HUES64 (cell line): ENCODE measurements around the gene CPT1A.
A peak's percentile ranks its signal among the peaks of the same experiment; 100 is the strongest.
"Not testable (repeated sequence)": the region's sequence is repeated elsewhere in the genome, so short reads cannot be mapped to it uniquely, and the experiment has no call there.

Source experiments
- H3K27ac ChIP-seq: 2 replicates; pipeline ENCODE4 v1.7.0; 2013; ENCODE audit warnings: low read depth, low read length, inconsistent platforms
- H3K27me3 ChIP-seq: 2 replicates; pipeline ENCODE4 v1.6.1; 2013; ENCODE audit warnings: mild to moderate bottlenecking, low read length; ENCODE audit not compliant: insufficient read depth
- H3K36me3 ChIP-seq: 2 replicates; pipeline ENCODE4 v1.6.1; 2013; ENCODE audit warnings: mild to moderate bottlenecking, low read length; ENCODE audit not compliant: insufficient read depth
- H3K4me1 ChIP-seq: 2 replicates; pipeline ENCODE4 v1.6.1; 2013; ENCODE audit warnings: mild to moderate bottlenecking, low read length, moderate library complexity; ENCODE audit not compliant: insufficient read depth
- H3K4me3 ChIP-seq: 2 replicates; pipeline ENCODE4 v1.5.1; 2013; ENCODE audit warnings: mild to moderate bottlenecking, low read length, moderate library complexity
- H3K9ac ChIP-seq: 2 replicates; pipeline ENCODE4 v1.6.1; 2013; ENCODE audit warnings: mild to moderate bottlenecking, low read depth, low read length
- H3K9me3 ChIP-seq: 2 replicates; pipeline ENCODE4 v1.6.1; 2013; ENCODE audit warnings: low read depth, low read length; ENCODE audit not compliant: insufficient read depth
- WGBS: fragments of 150-250, 120-280 bp; methylation state at CpG from one replicate; pipeline ENCODE4 v1.1.7; 2013; ENCODE audit warnings: missing lambda C conversion rate; 5-methylcytosine and 5-hydroxymethylcytosine counted together

Gene CPT1A

DNA sequence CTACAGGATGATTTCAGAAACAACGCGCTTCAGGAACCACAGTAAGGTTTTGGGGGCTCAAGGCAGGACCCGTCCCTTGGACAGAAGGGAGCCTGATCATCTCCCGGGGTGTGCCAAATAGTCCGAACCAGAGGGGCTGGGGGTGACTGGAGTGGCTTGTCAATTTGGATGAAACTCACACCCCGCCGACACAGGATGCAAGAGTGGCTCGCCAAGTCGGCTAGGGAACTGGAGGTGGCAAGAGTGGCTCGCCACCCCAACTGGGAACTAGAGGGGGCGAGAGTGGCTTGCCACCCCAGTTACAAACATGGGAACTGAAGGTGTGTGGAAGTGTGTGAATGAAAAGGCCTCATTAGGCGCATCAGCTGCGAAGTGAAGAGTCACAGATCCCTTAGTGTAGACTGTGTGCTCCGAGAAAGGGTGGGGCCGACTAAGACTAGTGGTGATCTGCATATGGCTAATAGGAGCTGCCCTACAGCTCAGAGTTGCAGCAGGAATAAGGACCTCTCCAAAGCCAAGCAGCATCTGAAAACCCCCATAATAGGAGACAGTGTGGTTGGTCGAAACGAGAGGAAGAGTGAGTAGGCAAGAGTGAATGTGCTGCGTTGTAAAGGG, 26.6 kb upstream of the CPT1A start:
- no peak overlapping the region for H3K4me3 ChIP-seq
- H3K4me1 ChIP-seq = no peaks in the 10 kb centered on the region; the same call in 1 of the 2 replicates
- no peaks in the 10 kb centered on the region for H3K27me3 ChIP-seq
- H3K9me3 ChIP-seq = no peaks in the 10 kb centered on the region
- H3K27ac ChIP-seq = no peak overlapping the region
- H3K36me3 ChIP-seq = no peaks in the 10 kb centered on the region
- 71% methylated on average over 18 of the region's 18 CpGs for WGBS
- no peak overlapping the region for H3K9ac ChIP-seq

DNA sequence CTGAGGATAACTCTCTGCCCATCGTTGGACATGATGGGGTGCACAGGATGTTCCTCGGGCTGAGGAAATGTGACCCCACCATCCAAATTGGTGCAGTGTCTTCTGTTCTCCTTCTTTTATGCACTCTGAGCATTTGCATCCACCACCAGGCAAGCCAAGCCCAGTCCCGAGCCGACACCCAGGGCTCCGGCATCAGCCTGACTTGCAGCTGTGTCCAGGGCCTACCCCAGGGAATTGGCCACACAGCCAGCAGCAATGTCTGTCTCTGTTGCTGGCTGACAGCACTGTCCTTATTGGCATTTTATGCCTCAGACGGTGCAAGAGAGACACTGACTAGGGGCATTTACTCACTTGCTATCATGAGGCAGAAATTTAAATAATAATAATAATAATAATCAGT, 25.4 kb upstream of the CPT1A start:
- Histone ChIP-seq H3K27ac (no peak overlapping the region), H3K9me3 (no peaks in the 10 kb centered on the region), H3K36me3 (no peaks in the 10 kb centered on the region), H3K9ac (no peak overlapping the region), H3K4me1 (no peaks in the 10 kb centered on the region; the same call in 1 of the 2 replicates), H3K4me3 (no peak overlapping the region), H3K27me3 (no peaks in the 10 kb centered on the region)
- WGBS = 81% methylated on average over 6 of the region's 6 CpGs

DNA sequence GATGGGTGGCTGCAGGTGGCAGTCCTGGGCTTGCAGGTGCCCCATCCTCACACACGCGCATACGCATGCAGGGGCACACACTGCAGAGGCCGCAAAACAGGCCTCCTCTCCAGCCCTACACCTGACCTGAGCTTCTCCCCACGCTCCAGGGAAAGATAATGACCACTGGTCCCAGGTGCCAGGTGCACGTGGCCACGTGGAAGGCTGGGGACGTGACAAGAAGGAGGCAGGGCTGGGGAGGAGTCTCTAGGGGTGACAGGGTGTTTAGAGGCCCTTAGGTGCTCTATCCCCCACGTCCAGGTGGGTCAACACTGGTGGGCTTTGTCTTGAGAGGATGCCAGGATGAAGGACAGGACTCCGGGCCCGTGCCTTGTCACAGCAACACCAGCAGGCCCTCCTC, 23.5 kb upstream of the CPT1A start:
- no peaks in the 10 kb centered on the region for H3K9me3 ChIP-seq
- no peaks in the 10 kb centered on the region for H3K27me3 ChIP-seq
- no peak overlapping the region for H3K9ac ChIP-seq
- H3K4me3 ChIP-seq = no peak overlapping the region
- H3K36me3 ChIP-seq = no peaks in the 10 kb centered on the region
- H3K4me1 ChIP-seq = no peaks in the 10 kb centered on the region; the same call in 1 of the 2 replicates
- 90% methylated on average over 11 of the region's 11 CpGs for whole genome bisulfite sequencing
- no peak overlapping the region for H3K27ac ChIP-seq

DNA sequence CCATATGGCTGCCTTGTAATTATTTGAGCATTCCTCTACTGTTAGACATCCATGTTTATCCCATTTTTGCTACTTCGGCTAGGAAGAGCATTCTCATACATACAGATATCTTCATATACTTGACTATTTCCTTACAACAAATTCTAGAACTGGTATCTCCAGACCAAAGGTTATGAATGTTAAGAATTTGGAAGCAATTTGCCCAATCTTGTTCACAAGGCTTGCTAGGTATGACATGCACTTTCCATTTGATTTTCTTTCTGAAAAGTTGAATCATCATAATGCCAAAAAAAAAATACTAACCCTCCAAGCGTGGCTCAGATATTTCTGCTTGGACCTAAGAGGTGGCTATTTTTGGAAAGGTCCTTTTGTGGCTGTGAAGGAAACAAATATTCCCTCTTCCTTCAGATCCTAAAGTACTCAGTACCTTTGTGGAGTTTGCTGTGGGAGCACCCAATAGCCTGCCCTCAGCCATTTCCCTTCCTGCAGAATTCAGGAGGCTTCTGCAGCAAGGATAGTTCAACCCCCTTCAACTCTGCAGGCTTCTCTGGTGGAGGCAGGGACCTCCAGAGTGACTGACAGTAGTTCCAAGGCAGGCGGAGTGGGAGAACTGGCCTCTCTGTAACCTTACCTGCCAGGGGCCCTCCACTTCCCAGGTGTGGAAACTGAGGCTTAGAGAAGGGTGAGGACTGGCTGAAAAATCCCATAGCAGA, 22.0 kb upstream of the CPT1A start:
- Histone ChIP-seq H3K4me1 (no peaks in the 10 kb centered on the region; the same call in 1 of the 2 replicates), H3K27me3 (no peaks in the 10 kb centered on the region), H3K27ac (no peak overlapping the region), H3K36me3 (no peaks in the 10 kb centered on the region), H3K4me3 (no peak overlapping the region), H3K9me3 (peaks cover 4% of the 10 kb centered on the region; the same call in 1 of the 2 replicates), H3K9ac (no peak overlapping the region)
- 93% methylated on average over 2 of the region's 3 CpGs for WGBS

DNA sequence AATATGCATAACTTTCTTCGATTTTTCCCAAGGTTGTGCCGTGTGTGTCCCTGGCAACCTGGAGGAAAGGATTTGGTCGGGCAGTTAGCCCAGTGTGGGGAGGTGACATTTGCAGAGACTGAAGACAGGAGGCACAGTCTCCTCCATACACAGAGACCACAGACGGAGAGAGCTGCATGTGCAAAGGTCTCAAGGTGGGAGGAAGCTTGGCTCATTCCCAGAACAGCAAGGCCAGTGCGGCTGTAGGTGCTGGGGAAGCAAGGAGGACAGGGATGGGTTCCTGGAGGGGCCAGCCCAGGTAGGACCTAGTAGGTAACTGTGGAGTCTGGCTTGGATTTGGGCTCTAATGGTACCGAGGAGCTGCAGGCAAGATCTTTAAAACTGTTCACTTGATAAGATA, 20.7 kb upstream of the CPT1A start:
- H3K4me1 ChIP-seq = no peaks in the 10 kb centered on the region
- H3K36me3 ChIP-seq = no peaks in the 10 kb centered on the region
- no peak overlapping the region for H3K9ac ChIP-seq
- WGBS = 79% methylated on average over 6 of the region's 6 CpGs
- H3K27me3 ChIP-seq = no peaks in the 10 kb centered on the region
- H3K27ac ChIP-seq = no peak overlapping the region
- H3K4me3 ChIP-seq = no peak overlapping the region
- H3K9me3 ChIP-seq = peaks cover 4% of the 10 kb centered on the region; the same call in 1 of the 2 replicates

DNA sequence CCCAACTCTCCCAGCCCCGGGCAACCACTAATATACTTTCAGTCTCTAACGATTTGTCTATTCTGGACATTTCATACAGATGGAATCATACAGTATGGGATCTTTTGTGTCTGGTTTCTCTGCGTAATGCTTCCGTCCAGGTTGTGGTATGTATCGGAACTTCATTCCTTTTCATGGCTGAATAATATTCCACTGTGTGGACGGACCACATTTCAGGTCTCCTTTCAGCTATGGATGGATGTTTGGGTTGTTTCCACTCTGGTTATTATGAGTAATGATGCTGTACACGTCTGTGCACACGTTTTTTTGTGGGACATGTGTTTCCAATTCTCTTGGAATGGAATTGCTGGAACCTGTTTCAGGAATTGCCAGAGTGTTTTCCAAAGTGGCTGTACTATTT, 17.4 kb upstream of the CPT1A start:
- Histone ChIP-seq H3K9ac (no peak overlapping the region), H3K9me3 (peaks cover 4% of the 10 kb centered on the region; the same call in 1 of the 2 replicates), H3K36me3 (no peaks in the 10 kb centered on the region), H3K4me3 (no peak overlapping the region), H3K27me3 (peaks cover 18% of the 10 kb centered on the region), H3K4me1 (0 out of 2 replicates have a peak, but pooled peaks cover 4% of the 10 kb centered on the region), H3K27ac (no peak overlapping the region)
- 86% methylated on average over 8 of the region's 8 CpGs for WGBS

DNA sequence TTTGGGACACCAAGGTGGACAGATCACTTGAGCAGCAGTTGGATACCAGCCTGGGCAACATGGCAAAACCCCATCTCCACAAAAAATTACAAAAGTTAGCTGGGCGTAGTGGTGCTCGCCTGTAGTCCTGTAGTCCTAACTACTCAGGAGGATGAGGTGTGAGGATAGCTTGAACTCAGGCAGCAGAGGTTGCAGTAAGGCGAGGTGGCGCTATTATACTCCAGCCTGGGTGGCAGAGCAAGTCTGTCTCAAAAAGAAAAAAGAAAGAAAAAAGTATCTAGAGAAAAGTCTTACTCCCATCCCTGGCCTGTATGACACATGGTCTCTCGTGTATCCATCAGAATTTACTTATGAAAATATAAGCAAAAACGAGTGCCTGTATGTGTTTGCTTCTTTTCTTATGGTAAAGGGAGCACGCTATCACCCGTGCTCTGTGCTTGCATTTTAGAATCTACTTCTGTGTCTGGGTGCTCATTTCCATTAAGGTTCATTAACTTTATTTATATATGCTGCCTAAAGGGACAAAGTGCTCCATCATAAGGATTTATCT, 15.4 kb upstream of the CPT1A start:
- Histone ChIP-seq H3K9ac (no peak overlapping the region), H3K27ac (no peak overlapping the region), H3K27me3 (peaks cover 25% of the 10 kb centered on the region), H3K4me1 (0 out of 2 replicates have a peak, but pooled peaks cover 4% of the 10 kb centered on the region), H3K36me3 (no peaks in the 10 kb centered on the region), H3K4me3 (no peak overlapping the region), H3K9me3 (peaks cover 4% of the 10 kb centered on the region; the same call in 1 of the 2 replicates)
- 78% methylated on average over 7 of the region's 8 CpGs for whole genome bisulfite sequencing

DNA sequence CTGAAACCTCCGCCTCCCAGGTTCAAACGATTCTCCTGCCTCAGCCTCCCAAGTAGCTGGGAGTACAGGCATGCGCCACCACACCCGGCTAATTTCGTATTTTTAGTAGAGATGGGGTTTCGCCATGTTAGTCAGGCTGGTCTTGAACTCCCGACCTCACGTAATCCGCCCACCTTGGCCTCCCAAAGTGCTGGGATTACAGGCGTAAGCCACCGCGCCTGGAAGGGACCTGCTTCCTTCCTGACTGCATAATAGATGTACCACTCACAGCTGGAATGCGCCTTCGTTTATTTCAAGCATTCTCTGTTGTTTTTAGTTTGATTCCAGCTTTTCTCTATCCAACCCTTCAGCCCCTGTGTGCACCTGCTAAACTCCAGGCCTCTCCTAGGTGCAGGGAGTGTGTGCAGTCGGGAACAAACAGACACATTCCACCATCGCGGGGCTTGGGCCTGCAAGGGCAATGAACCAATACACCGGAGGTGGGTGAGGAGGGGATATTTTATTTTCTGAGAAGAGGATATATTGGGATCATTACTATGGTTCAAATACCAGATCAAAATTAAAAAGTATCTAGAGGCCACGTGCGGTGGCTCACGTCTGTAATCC, 14.8 kb upstream of the CPT1A start:
- not testable (repeated sequence) for H3K27ac ChIP-seq
- peaks cover 25% of the 10 kb centered on the region for H3K27me3 ChIP-seq

DNA sequence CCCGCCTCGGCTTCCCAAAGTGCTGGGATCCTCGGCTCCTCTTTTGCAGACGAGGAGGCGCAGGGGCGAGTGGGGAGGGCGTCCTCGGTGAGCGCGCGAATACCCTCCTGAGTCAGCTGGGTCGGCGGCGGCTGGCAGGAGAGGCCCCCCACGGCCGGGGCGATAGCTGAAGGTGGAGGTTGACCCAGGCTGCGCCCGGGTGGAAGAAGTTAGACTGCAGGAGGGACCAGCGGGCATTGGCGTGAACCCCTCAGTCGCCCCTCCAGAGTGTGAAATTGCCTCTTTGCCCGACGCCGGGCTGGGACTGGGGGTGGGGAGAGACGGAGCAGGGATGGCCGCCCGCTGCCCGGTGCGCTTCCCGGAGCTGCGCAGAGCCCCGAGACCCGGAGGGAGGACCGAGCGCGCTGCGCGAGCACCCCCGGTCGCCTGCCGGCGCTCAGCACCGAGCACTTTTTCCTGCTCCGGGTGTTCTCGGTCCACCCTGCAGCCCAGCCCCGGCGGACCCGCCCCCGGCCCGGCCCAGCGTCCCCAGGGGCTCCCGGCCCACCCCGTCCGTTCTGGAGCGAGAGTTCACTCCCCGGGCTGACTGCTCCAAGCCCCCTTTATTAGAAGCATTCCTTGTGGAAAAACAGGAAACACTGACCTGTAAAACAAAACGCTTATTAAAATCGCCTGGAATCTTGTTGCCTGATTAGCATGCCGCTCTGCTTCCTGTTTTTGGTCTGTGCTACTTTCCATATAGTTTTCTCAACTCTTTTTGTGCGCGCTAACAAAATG, 13.7 kb upstream of the CPT1A start:
- 4% methylated on average over 62 of the region's 62 CpGs for WGBS
- Histone ChIP-seq H3K9ac (no peak overlapping the region; the same call in 1 of the 2 replicates), H3K36me3 (no peaks in the 10 kb centered on the region), H3K27ac (peak overlapping the region; percentile 67; the same call in 1 of the 2 replicates), H3K9me3 (peaks cover 4% of the 10 kb centered on the region; the same call in 1 of the 2 replicates), H3K27me3 (peaks cover 25% of the 10 kb centered on the region), H3K4me1 (0 out of 2 replicates have a peak, but pooled peaks cover 4% of the 10 kb centered on the region), H3K4me3 (peak overlapping the region; percentile 74)

More for the DNA sequence above, 14.8 kb upstream of the CPT1A start:
- H3K9ac ChIP-seq, H3K9me3 ChIP-seq, H3K36me3 ChIP-seq, H3K4me3 ChIP-seq, H3K4me1 ChIP-seq: not testable (repeated sequence)
- WGBS = 87% methylated on average over 21 of the region's 21 CpGs

DNA sequence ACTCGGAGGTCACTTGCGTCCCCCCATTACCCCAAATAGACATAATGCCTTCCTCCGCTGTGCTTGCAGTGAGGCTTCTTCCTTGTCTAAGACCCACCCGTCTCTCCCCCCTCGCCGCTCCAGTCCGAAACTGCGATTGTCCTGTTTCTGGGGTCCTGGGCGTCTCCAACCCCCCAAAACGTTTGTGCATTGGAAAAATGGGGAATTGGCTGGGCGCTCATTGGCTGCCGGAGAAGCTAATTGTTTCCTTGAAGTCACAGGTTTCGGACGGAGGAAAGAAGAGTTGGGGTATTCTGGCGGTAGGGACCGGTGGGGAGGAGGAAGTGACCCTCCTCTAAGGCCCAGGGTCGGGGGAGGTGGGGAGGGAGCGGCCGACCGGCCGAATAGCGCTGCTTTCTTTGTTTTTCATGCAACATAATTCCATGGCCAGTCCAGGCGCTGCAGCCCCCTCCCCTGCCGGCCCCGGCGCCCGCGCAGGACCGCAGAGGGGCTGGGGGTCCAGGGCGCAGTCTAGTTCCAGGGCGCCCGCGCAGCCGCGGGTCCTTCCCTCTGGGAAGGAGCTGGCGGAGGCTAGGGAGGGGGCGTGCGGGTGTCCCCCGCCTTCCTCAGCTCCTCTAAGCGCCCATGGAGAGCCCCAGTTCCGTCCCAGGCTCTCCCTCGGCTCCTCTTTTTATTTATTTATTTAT, 12.7 kb upstream of the CPT1A start:
- H3K36me3 ChIP-seq = no peaks in the 10 kb centered on the region
- H3K27ac ChIP-seq = no peak overlapping the region
- H3K4me1 ChIP-seq = 0 out of 2 replicates have a peak, but pooled peaks cover 4% of the 10 kb centered on the region
- peak overlapping the region; percentile 74 for H3K4me3 ChIP-seq
- H3K27me3 ChIP-seq = peaks cover 25% of the 10 kb centered on the region
- peak overlapping the region; percentile 37; the same call in 1 of the 2 replicates for H3K9ac ChIP-seq
- peaks cover 4% of the 10 kb centered on the region; the same call in 1 of the 2 replicates for H3K9me3 ChIP-seq
- 17% methylated on average over 38 of the region's 42 CpGs for WGBS
